ENCODE measurements around the gene LAD1. TPM values are rescaled to one million over a fixed set of nuclear protein-coding genes. Genes with fewer than 3 reads are reported as not detected.

LAD1 gene
- total RNA-seq = 5.1 TPM
- polyA plus RNA-seq (ENCODE audit: insufficient read depth in 1 of 8, insufficient read length in 8 of 8, low replicate concordance in 1 of 8) = 10 to 100 TPM in 6 of 8 donors, 1 to 10 TPM in 2; 9.3 to 15.4 (median 11.1) TPM
- long read RNA-seq, donor 1 = 0 reads
- long read RNA-seq, donor 2 = 0 reads
- long read RNA-seq, donor 3, partial matches to known transcripts = 0 of 6 reads
- long read RNA-seq, donor 3, other reads (novel, unspliced or antisense) = 6 of 6 reads
- long read RNA-seq, donor 4, partial matches to known transcripts = 0 of 5 reads
- long read RNA-seq, donor 4, other reads (novel, unspliced or antisense) = 5 of 5 reads
- long read RNA-seq, donor 5, partial matches to known transcripts = 0 of 9 reads
- long read RNA-seq, donor 5, other reads (novel, unspliced or antisense) = 8 of 9 reads
- long read RNA-seq, donor 6, partial matches to known transcripts = 0 of 7 reads
- long read RNA-seq, donor 6, other reads (novel, unspliced or antisense) = 7 of 7 reads
- long read RNA-seq, donor 7, partial matches to known transcripts = 7 of 7 reads
- long read RNA-seq, donor 7, other reads (novel, unspliced or antisense) = 0 of 7 reads
- long read RNA-seq, donor 8, partial matches to known transcripts = 5 of 5 reads
- long read RNA-seq, donor 8, other reads (novel, unspliced or antisense) = 0 of 5 reads
- long read RNA-seq, donor 9, partial matches to known transcripts = 0 of 1 reads
- long read RNA-seq, donor 9, other reads (novel, unspliced or antisense) = 0 of 1 reads
- long read RNA-seq, donor 10 = 0 reads
- long read RNA-seq, donor 11 = 0 reads

GRCh38 chr1:201399018-201399351 lies at the start of gene LAD1:
Gene LAD1, minus strand, starts transcription at chr1:201399324. Its CDS starts 18 bp downstream, at chr1:201399306.
- peaks cover 56% of the 10 kb centered on the region for H3K4me1 ChIP-seq (ENCODE audit: control insufficient read depth, insufficient read depth, low read length)

GRCh38 chr1:201447903-201448871 lies 49.1 kb upstream of the LAD1 start:
- H3K27me3 ChIP-seq (ENCODE audit: control insufficient read depth, insufficient read depth, low read length) = no peaks in the 10 kb centered on the region
- H3K4me3 ChIP-seq (ENCODE audit: low read length) = no peak overlapping the region
- peak; percentile 67 for DNase-seq
- no peaks in the 10 kb centered on the region for H3K36me3 ChIP-seq (ENCODE audit: control insufficient read depth, insufficient read depth, low read length)
- WGBS (ENCODE audit: insufficient coverage) = 18% methylated on average over 8 of the region's 20 CpGs
- H3K27ac ChIP-seq (ENCODE audit: low read length) = peak overlapping the region; percentile 20
- no peaks in the 10 kb centered on the region for H3K9me3 ChIP-seq (replicated peaks; ENCODE audit: control insufficient read depth, low read depth, low read length)
- H3K4me1 ChIP-seq (ENCODE audit: control insufficient read depth, insufficient read depth, low read length) = peaks cover 38% of the 10 kb centered on the region

More at GRCh38 chr1:201399018-201399351, at the start of gene LAD1:
- 9% methylated on average over 24 of the region's 25 CpGs for WGBS (ENCODE audit: insufficient coverage)
- no peaks in the 10 kb centered on the region for H3K36me3 ChIP-seq (ENCODE audit: control insufficient read depth, insufficient read depth, low read length)
- H3K27ac ChIP-seq (ENCODE audit: low read length) = no peak within 1 kb of the TSS
- H3K4me3 ChIP-seq (ENCODE audit: low read length) = no peak within 1 kb of the TSS
- peaks cover 34% of the 10 kb centered on the region for H3K27me3 ChIP-seq (ENCODE audit: control insufficient read depth, insufficient read depth, low read length)
- no peak for DNase-seq
- H3K9me3 ChIP-seq (replicated peaks; ENCODE audit: control insufficient read depth, low read depth, low read length) = no peaks in the 10 kb centered on the region

- Histone ChIP-seq H3K4me3 (ENCODE audit: low read length) (no peak overlapping the region), H3K27me3 (ENCODE audit: control insufficient read depth, insufficient read depth, low read length) (no peaks in the 10 kb centered on the region), H3K9me3 (replicated peaks; ENCODE audit: control insufficient read depth, low read depth, low read length) (peaks cover 5% of the 10 kb centered on the region), H3K4me1 (ENCODE audit: control insufficient read depth, insufficient read depth, low read length) (peaks cover 21% of the 10 kb centered on the region), H3K36me3 (ENCODE audit: control insufficient read depth, insufficient read depth, low read length) (no peaks in the 10 kb centered on the region), H3K27ac (ENCODE audit: low read length) (no peak overlapping the region)
- 64% methylated on average over 3 of the region's 6 CpGs for WGBS (ENCODE audit: insufficient coverage)
- no peak for DNase-seq
Measured at GRCh38 chr1:201445310-201445709, 46.2 kb upstream of the LAD1 start.

GRCh38 chr1:201444792-201445191 lies 45.7 kb upstream of the LAD1 start:
- WGBS (ENCODE audit: insufficient coverage) = 77% methylated on average over 3 of the region's 4 CpGs
- no peak overlapping the region for H3K4me3 ChIP-seq (ENCODE audit: low read length)
- H3K27me3 ChIP-seq (ENCODE audit: control insufficient read depth, insufficient read depth, low read length) = no peaks in the 10 kb centered on the region
- H3K27ac ChIP-seq (ENCODE audit: low read length) = no peak overlapping the region
- H3K9me3 ChIP-seq (replicated peaks; ENCODE audit: control insufficient read depth, low read depth, low read length) = peaks cover 5% of the 10 kb centered on the region
- no peaks in the 10 kb centered on the region for H3K36me3 ChIP-seq (ENCODE audit: control insufficient read depth, insufficient read depth, low read length)
- no peak for DNase-seq
- peaks cover 16% of the 10 kb centered on the region for H3K4me1 ChIP-seq (ENCODE audit: control insufficient read depth, insufficient read depth, low read length)

- Histone ChIP-seq H3K9me3 (replicated peaks; ENCODE audit: control insufficient read depth, low read depth, low read length) (peaks cover 5% of the 10 kb centered on the region), H3K27ac (ENCODE audit: low read length) (no peak overlapping the region), H3K27me3 (ENCODE audit: control insufficient read depth, insufficient read depth, low read length) (no peaks in the 10 kb centered on the region), H3K4me3 (ENCODE audit: low read length) (no peak overlapping the region), H3K36me3 (ENCODE audit: control insufficient read depth, insufficient read depth, low read length) (no peaks in the 10 kb centered on the region), H3K4me1 (ENCODE audit: control insufficient read depth, insufficient read depth, low read length) (peaks cover 10% of the 10 kb centered on the region)
- no peak for DNase-seq
- WGBS (ENCODE audit: insufficient coverage) = 57% methylated on average over 6 of the region's 7 CpGs
Measured at GRCh38 chr1:201443747-201444146, 44.6 kb upstream of the LAD1 start.

- Histone ChIP-seq H3K36me3 (ENCODE audit: control insufficient read depth, insufficient read depth, low read length) (no peaks in the 10 kb centered on the region), H3K4me1 (ENCODE audit: control insufficient read depth, insufficient read depth, low read length) (peaks cover 13% of the 10 kb centered on the region), H3K27me3 (ENCODE audit: control insufficient read depth, insufficient read depth, low read length) (no peaks in the 10 kb centered on the region), H3K9me3 (replicated peaks; ENCODE audit: control insufficient read depth, low read depth, low read length) (peaks cover 5% of the 10 kb centered on the region), H3K4me3 (ENCODE audit: low read length) (no peak overlapping the region), H3K27ac (ENCODE audit: low read length) (no peak overlapping the region)
- no CpG with 5 or more reads among the region's 3 CpGs for WGBS (ENCODE audit: insufficient coverage)
- DNase-seq = no peak
Measured at GRCh38 chr1:201436969-201437368, 37.8 kb upstream of the LAD1 start.

GRCh38 chr1:201436393-201436792 lies 37.3 kb upstream of the LAD1 start:
- 39% methylated on average over 2 of the region's 6 CpGs for WGBS (ENCODE audit: insufficient coverage)
- Histone ChIP-seq H3K9me3 (replicated peaks; ENCODE audit: control insufficient read depth, low read depth, low read length) (peaks cover 5% of the 10 kb centered on the region), H3K4me3 (ENCODE audit: low read length) (no peak overlapping the region), H3K4me1 (ENCODE audit: control insufficient read depth, insufficient read depth, low read length) (peaks cover 18% of the 10 kb centered on the region), H3K27me3 (ENCODE audit: control insufficient read depth, insufficient read depth, low read length) (no peaks in the 10 kb centered on the region), H3K36me3 (ENCODE audit: control insufficient read depth, insufficient read depth, low read length) (no peaks in the 10 kb centered on the region), H3K27ac (ENCODE audit: low read length) (peak overlapping the region; percentile 35)
- DNase-seq = peak; percentile 72

- Histone ChIP-seq H3K4me3 (ENCODE audit: low read length) (no peak overlapping the region), H3K4me1 (ENCODE audit: control insufficient read depth, insufficient read depth, low read length) (peaks cover 39% of the 10 kb centered on the region), H3K9me3 (replicated peaks; ENCODE audit: control insufficient read depth, low read depth, low read length) (no peaks in the 10 kb centered on the region), H3K27ac (ENCODE audit: low read length) (no peak overlapping the region), H3K27me3 (ENCODE audit: control insufficient read depth, insufficient read depth, low read length) (no peaks in the 10 kb centered on the region), H3K36me3 (ENCODE audit: control insufficient read depth, insufficient read depth, low read length) (no peaks in the 10 kb centered on the region)
- WGBS (ENCODE audit: insufficient coverage) = 84% methylated on average over 3 of the region's 3 CpGs
- no peak for DNase-seq
Measured at GRCh38 chr1:201434266-201434665, 35.1 kb upstream of the LAD1 start.

GRCh38 chr1:201433609-201434008 lies 34.5 kb upstream of the LAD1 start:
- H3K4me1 ChIP-seq (ENCODE audit: control insufficient read depth, insufficient read depth, low read length) = peaks cover 44% of the 10 kb centered on the region
- H3K9me3 ChIP-seq (replicated peaks; ENCODE audit: control insufficient read depth, low read depth, low read length) = no peaks in the 10 kb centered on the region
- no peaks in the 10 kb centered on the region for H3K36me3 ChIP-seq (ENCODE audit: control insufficient read depth, insufficient read depth, low read length)
- no peak for DNase-seq
- no peak overlapping the region for H3K4me3 ChIP-seq (ENCODE audit: low read length)
- no peaks in the 10 kb centered on the region for H3K27me3 ChIP-seq (ENCODE audit: control insufficient read depth, insufficient read depth, low read length)
- no peak overlapping the region for H3K27ac ChIP-seq (ENCODE audit: low read length)
- WGBS (ENCODE audit: insufficient coverage) = 77% methylated on average over 3 of the region's 6 CpGs
